AG04450 (cell line): ENCODE results near the gene TEK. TPM values are rescaled to one million over a fixed set of nuclear protein-coding genes. Genes with fewer than 3 reads are reported as not detected.

Experiments
- polyA plus RNA-seq: library from polyadenylated mRNA; depleted of rRNA; stranded (reverse); fragments of >200 nt; gene quantifications from 2 replicates; pipeline ENCODE4 v1.2.3, GENCODE V29; 2011; rRNA removed
- small RNA-seq: library from RNA; depleted of rRNA; stranded (forward); fragments of <200 nt; gene quantifications from one replicate; pipeline ENCODE3, GENCODE V24; 2012; ENCODE audit warnings: low read depth; ENCODE audit not compliant: insufficient read length

TEK gene
- polyA plus RNA-seq, 1 experiment, result 35.2 TPM

Small RNA genes lying within 50 kb of the gene (small RNA-seq; reads per million reads assigned to genes)
- gene AL355433.1, result not detected
- not detected for gene RNA5SP280

Other genes starting within 250 kb of the TEK start
- 16.5 and 21.8 TPM in 2 replicates for gene CAAP1, start 216.4 kb upstream of the TEK start, polyA plus RNA-seq
- gene PLAA, start 162.0 kb upstream of the TEK start, polyA plus RNA-seq, result 21.8 and 27.3 TPM in 2 replicates
- gene IFT74, start 152.8 kb upstream of the TEK start, polyA plus RNA-seq, result 9.4 and 15.6 TPM in 2 replicates
- gene LRRC19, start 103.6 kb upstream of the TEK start, polyA plus RNA-seq, result not detected in 2 replicates
- not detected in 2 replicates for gene EQTN, start 187.9 kb downstream of the TEK start, polyA plus RNA-seq